ENCODE data around the gene GULP1.

GULP1 gene

DNA sequence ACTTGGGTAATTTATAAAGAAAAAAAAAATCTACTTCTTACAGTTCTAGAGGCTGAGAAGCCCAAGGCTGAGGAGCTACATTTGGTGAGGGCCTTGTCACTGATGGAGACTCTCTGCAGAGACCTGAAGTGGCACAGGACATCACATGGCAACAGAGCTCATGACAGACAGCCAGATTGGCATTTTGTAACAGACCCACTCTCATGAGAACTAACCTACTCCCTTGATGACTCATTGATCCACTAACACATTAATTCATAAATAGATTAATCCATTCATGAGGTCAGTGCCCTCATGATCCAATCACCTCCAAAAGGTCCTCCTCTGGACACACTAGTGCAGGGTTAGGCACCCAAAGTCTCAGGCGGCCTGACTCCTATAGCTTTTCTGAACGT, 318.4 kb downstream of the GULP1 start:
- no peak for DNase-seq

DNA sequence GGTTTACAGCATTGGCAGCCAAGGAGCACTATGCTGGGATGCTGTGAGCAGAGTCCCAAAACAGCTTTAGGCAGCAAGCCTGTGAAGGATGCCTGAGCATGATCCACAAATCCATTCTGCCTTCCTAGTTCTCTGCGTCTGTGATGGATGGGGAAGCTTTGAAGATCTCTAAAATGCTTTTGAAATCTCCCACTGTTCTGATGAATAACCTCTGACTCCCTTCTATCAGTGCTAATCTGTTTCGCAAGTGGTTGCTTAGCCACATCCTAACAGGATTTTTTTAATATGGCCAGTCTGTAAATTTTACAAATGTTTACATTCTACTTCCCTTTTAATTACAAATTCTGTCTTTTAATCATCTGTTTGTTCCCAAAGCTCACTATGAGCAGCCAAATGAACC, 319.2 kb downstream of the GULP1 start:
- no peak for DNase-seq

DNA sequence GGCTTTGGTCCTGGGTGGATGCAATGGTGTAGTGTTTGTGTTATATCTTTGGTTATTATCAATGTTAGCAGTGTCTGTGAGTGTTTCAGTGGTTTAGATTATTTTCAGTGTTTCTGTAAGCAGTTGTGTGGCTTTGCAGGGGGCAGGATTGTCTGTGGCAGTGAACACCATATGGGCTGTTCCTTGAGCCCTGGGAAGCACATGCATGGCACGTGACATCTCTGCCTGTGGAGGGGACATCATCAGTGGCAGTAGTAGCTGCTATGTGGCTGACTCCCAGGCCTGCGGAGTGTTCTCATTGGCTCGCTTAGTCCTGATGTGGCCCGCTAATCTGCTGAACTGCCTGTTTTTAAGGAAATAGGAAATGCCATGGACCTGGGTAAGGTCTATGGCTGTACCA, 327.5 kb downstream of the GULP1 start:
- DNase-seq: no peak

DNA sequence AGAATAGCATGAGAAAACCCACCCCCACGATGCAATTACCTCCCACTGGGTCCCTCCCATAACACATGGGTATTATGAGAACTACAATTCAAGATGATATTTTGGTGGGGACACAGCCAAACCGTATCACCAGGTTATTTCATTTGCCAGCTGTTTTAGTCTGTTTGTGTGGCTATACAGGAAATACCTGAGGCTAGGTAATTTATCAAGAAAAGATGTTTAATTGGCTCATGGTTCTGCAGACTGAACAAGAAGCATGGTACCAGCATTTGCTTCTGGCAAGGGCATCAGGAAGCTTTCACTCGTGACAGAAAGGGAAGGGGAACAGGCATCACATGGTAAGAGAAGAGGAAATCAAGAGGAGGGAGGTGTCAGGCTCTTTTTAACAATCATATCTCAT, 329.2 kb downstream of the GULP1 start:
- DNase-seq: no peak

DNA sequence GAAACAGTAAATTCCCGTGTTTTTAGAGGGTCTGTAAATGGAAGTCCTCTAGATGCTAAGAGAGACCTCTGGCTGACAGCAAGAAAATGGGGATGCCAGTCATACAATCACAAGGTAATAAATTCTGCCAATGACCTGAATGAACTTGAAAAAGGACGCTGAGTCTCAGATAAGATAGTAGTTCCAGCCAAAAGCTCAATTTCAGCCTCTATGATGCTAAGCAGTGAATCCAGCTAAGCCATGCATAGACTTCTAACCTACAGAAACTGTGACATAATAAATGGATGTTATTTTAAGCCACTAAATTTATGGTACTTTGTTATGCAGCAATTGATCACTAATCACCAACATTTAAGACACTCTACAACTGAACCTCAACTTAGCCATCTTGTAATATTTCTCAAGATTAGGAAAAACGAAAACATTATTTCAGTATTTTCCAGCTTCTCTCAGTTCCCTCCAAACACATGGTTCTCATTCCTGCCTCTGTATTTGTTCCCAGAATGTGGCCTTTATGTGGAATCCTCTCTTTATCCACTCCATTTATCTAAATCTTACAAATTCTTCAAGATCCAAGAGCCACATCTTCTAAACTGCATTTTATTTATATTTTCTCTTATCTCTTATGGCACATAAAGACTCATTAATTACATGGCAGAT, 331.1 kb downstream of the GULP1 start:
- DNase-seq: no peak

DNA sequence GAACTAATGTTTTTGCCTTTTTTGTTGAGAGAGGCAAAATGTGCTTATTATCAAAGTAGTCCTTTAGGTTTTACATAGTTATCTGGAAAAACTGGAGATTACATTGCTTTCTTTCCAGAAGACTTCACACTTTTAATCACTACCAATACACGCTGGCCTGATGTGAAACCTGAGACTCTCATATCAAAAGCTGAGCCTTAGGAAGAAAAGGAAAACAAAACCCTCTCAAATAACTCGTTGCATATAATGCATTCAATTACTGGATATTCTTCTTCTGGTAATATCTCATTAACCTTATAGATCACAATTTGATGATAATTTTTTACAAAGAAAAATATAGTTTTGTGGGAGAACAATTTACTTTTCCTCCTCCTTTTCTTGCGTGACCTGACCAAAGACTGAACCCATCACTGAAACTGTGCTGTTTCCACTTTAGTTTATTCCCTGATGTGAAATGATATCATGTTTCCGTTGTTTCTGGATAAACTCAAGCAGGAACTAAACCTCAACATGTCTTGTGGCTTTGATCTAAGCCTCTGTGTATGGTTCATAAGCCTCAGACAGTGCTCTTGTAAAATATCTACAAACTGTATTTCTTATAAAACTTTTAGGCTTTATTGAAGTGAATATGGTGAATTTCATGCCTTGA, 332.4 kb downstream of the GULP1 start:
- no peak for DNase-seq

DNA sequence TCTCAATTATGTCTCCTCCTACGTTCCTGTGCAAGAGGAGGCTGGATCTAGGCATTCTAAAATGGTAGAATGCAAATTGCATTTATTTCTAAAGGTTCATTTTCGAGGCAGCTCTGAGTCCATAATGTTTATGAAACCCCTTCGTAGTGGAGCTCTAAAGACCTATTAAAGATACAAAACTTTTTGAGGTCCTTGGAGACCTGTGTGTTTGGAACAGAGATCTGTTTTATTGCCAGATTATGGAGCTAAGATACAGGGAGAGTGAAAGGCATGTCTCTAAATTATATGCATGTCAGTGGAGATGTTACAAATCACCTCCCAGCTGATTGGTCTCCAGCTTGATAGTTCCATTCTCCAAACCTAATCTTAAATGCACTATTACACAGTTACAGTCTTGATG, 335.8 kb downstream of the GULP1 start:
- DNase-seq: no peak

DNA sequence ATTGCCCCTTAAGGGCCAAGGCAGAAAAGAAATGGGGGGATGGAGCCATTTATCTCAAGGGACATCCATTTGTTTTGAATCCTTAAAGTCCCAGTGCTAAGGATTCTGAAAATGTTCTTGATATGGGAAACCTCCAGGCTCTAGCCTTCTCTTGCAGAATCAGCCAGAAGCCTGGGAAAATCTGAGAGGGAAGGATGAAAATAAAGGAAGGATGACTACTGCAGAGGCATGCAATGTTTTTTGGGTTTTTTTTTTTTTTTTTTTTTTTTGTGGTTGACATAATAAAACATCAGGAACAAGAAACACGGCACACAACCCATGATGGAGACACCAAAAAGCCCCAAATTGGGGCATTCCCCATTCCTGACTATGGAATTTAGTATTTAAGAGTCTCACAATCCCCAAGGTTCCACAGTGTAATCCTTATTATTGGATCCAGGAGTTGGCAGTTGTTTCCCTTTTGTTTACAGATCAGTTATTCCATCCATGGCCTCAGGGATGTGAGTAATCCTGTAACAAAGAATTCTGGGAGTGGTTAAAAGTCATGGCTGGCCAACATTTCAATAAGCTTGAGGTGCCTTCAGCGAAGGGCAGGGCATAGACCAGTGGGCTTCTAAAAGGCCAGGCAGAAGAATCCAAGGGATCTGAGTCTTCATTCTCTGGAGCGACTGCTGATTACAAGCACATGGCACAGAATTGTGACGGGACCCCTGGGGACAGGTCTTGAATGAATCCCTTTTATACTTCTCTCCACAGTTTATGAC, 337.5 kb downstream of the GULP1 start:
- DNase-seq: peak; percentile 72 to 81

DNA sequence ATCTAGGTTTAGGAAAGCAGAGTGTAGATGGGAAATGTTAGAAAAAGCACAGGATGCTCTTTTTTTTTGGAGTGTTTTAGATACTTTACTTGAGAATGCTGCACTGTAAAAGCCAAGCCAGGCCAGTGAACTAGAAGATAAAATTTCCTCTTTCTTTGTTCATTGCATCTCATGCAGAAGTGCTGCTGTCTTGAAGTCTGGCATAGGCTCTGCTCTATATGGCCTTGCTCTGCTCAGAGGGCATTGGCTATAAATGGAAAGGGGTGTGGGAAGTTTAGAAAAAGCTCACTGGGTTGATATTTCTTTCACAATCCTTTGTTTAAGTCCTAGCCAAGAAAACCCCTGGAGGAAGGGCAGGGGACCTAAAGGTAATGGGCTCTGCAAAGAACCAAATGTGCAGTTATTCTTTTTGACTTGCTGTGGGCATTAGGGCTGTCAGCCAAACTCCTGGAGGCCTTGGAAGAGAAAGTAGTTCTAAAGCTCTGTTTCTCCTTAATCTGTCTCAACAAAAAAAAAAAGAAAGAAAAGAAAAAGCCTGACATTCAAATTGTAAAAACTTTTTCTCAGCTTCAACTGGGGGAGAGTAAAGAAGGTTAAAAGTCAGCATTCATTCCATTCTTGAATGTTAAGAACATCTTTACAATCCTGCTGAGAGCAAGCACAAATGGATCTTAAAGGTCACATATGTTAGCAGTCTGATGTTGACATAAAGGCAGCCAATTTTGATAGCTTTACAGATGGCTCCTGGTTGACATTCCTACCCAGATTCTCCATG, 338.3 kb downstream of the GULP1 start:
- DNase-seq: peak; percentile 79 to 81

DNA sequence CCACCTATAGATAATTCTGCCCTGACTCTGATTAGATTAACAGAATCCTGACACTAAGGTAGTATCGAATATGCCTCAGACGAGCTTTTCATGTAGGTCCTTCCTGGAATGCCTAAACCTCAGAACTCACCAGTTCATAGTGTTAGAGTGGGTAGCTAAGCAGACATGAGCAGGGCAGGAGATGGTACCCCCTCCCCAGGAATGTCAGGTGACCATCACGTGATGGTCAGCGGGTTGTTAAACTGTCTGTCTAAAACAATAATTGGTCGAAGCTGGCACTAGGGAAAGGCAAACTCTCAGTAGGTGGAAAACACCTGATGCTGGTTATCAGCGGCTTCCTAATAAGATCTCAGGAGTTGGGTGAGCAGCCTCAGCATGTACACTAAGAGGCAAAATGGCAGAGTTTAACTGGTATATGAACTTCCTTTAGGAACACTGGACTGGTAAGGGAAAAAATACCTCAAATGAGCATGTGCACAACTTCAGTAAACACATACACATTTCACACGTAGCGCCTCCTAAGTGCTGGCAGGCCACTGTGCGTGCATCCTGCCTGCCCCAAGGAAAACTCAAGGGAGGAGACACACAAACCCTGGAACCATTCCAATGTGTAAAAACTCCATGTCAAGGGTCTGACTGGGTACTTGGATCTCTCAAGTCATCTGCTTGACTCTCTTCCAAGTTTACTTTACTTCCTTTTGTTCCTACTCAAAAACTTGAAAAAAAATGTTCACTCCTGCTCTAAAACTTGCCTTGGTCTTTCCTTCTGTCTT, 339.5 kb downstream of the GULP1 start:
- DNase-seq: peak in 1 of 2 experiments; percentile 63

DNA sequence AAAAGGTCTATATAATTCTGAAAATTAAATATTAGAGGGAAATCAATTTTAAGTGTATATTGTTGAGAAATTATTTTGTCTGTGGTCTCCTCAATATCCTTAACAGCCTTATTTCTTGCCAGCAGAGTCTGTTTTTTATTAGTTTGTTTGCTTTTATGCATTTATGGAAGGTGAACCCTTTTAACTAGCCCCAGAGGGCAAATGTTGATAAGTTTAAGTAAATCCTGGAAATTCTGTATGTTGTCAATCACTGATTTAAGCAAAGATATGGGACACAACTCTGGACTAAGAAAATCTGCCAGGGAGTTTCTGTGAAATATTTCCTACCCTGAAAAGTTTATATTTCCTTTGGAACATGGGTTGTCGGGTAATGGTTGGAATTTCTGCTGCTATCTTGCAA, 343.0 kb downstream of the GULP1 start:
- no peak for DNase-seq
